Measurements from ENCODE around the gene TRIM72.

GRCh38 chr16:31242206-31242605 lies 28.3 kb downstream of the TRIM72 start:
- no peak for TF ChIP-seq POLR2AphosphoS5 (IDR thresholded peaks at IDR 0.05; ENCODE audit: borderline replicate concordance, low read depth, low read length)
- TF ChIP-seq EZH2 (IDR thresholded peaks at IDR 0.05), result no peak
- TF ChIP-seq FOXP2 (optimal IDR thresholded peaks at IDR 0.05; ENCODE audit: control extremely low read depth, extremely low read length, insufficient read depth), result no peak
